NB4 (cell line): ENCODE measurements around the gene NKX2-1.

Experiments
- CTCF ChIP-seq: IDR thresholded peaks from one replicate; pipeline ENCODE4 v1.5.1; 2012; ENCODE audit warnings: low read depth, low read length
- MAX ChIP-seq: IDR thresholded peaks from 2 replicates; pipeline ENCODE4 v1.6.1; 2011; ENCODE audit warnings: low read depth, low read length
- MYC ChIP-seq: IDR thresholded peaks from 2 replicates; pipeline ENCODE4 v1.6.1; 2011; ENCODE audit warnings: low read depth, low read length
- POLR2A ChIP-seq: IDR thresholded peaks from 2 replicates; pipeline ENCODE4 v1.6.1; 2011; ENCODE audit warnings: mild to moderate bottlenecking; ENCODE audit not compliant: insufficient read length; ENCODE audit errors: extremely low read depth

GRCh38 chr14:36518031-36518585 is 1.9 kb downstream of the NKX2-1 start:
- no peak for TF ChIP-seq POLR2A
- no peak for TF ChIP-seq MAX
- no peak for TF ChIP-seq CTCF
- TF ChIP-seq MYC: no peak
